Measurements from ENCODE around the gene ATE1.
"Not testable (repeated sequence)": the region's sequence is repeated elsewhere in the genome, so short reads cannot be mapped to it uniquely, and the experiment has no call there.

ATE1 gene

DNA sequence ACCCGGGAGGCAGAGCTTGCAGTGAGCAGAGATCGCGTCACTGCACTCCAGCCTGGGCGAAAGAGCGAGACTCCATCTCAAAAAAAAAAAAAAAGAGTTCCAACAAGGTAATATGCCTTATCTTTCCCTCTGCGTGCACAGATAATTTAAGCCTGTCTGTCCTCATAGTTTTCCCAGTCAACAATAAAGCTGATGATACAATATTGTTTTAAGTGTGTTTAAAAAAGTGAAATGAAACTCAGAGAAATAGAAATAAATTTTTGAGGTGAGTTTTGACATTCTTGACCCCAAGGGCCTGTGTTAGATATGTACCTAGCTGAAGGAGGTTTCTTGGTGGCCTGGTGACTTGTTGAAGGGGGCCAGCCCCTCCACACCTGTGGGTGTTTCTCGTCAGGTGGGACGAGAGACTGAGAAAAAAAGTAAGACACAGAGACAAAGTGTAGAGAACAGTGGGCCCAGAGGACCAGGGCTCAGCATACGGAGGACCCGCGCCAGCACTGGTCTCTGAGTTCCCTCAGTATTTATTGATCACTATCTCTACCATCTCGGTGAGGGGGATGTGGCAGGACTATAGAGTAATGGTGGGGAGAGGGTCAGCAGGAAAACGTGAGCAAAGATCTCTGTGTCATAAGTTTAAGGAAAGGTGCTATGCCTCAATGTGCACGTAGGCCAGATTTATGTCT is 1.9 kb upstream of the ATE1 start:
- DNase-seq (ENCODE audit: low read depth), result not testable (repeated sequence)

DNA sequence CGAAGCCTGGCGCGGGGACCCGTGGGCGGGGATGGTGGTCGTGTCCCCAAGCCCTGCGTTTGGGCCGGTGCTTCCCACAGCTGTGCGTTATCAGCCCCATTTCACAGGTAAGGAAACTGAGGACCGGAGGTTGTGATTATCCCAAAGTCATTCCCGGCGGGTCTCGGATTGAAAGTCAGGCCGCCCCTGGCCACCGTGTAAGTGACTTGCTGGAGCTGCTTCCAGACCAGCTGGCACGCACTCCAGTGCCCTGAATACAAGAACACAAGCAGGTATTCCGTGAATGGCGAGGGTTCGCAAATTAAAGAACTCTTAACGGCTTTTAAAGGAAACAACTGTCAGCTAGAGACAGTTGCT is 675 bp upstream of the ATE1 start:
- DNase-seq (ENCODE audit: low read depth), result no peak

DNA sequence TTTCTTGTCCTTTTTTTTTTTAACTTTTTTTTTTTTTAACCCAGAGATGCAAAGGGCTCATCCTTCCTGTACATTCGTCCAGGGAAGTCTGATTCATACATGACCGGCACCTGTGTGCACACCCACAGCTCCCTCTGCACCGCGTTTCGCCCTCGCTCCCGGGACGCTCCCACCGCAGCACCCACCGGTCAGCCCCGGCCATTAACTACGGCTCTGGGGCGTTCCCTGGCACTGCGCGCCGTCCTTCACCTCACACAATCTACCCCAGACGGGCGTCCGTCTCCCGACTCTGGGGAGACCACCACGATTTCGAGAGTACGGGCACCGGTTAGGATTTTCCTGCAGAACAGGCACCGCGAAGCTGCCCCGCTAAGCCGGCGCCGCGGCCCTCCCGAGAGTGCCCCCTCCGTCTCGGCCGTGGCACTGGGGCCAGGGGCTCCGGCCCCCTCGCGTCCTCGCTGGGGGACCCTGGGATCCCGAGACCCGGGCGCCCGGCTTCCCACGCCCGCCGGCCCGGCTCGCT is 452 bp downstream of the ATE1 start:
- DNase-seq (ENCODE audit: low read depth), result peak; percentile 2

DNA sequence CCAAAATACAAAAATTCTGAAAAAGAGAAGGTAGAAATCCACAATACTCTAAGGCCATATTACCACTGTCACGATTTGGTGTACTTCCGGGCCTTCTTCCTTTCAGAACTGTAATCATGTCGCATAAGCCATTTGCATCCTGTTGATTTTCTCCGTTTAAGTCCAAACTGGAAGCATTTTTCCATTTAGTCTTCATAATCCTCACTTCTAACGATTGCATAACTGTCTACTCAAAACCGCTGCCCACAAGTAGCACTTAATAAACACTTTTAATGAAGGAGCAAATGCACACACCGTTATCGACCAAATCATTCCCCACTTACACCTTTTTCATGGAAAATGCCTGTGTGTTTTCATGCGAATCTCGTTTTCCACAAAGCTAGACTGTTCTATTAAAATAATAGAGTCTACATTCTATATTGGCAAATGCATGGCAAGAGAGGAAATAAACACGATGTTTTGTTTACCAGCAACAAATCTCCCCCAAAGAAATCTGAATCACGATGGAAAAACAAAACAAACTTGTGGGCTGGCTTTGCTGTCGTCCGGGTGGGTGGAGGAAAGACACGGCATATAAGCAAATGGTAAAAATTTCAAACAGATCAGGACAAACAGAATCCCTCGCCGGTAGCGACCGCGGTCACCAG is 1.0 kb downstream of the ATE1 start:
- DNase-seq (ENCODE audit: low read depth), result no peak

DNA sequence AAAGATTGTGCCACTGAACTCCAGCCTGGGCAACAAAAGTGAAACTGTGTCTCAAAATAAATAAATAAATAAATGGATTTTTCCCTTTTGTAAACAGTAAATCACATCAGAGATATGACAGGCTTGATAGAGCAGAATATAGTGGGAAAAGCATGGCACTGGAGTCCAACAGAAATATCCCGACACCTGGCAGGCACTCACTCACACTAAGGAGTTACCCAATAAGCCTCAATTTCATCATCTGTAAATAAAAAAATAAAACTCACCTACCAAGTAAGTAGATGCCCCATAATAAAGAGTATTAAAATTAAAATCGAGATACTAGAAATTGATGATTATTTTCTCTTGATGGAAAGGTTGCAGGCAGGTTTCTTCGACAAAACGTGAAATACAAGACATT is 1.7 kb downstream of the ATE1 start:
- DNase-seq (ENCODE audit: low read depth), result no peak

DNA sequence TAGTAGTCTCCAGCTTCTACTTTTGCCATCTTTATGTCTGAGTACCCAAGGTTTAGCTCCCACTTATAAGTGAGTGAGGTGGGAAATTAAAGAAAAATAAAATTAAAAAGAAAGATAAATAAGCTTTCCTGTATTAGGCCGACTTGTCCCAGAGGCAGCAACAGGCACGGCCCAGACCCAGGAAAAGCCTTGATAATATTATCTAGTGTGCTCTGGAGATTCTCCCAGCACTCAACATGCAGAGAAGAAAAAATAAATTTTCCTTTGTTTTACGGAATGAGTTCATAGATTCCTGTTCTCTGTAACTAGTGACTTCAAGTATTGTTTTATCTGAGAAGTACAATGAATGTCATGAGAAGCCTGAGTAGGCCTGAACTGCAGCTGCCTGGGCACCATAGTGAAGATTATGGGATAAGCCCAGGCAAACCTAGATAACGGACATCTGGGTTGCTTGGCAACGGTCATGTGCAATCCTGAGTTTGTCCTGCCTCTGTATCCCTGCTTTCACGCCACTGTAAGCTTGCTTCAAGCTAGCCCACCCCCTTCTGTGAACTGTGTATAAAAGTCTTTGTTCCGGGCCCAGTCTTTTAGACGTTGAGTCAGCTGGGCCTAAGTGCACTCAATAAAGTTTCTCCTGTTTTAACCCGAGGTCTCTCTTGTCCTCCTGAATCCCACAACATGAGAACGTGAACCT is 6.4 kb downstream of the ATE1 start:
- no peak for DNase-seq (ENCODE audit: low read depth)

DNA sequence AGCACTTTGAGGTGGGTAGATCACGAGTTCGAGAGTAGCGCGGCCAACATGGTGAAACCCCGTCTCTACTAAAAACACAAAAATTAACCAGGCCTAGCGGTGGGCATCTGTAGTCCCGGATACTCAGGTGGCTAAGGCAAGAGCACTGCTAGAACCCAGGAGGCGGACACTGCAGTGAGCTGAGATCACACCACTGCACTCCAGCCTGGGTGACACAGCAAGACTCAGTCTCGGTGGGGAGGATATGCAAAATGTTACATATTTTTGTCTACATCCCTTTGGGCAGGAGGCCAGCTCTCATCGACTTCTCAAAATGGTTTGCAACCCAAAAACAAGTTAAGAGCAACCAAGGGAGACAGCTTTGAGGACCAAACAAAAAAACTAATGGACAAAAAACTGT is 8.2 kb downstream of the ATE1 start:
- DNase-seq (ENCODE audit: low read depth), result no peak

DNA sequence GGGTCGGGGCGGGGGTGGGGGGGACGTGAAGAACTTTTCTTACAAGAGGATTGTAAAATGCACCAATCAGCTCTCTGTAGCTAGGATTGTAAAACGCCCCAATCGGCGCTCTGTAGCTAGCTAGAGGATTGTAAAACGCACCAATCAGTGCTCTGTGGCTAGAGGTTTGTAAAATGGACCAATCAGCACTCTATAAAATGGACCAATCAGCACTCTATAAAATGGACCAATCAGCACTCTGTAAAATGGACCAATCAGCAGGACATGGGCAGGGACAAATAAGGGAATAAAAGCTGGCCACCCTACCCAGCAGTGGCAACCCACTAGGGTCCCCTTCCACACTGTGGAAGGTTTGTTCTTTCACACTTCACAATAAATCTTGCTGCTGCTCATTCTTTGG is 9.0 kb downstream of the ATE1 start:
- DNase-seq (ENCODE audit: low read depth), result not testable (repeated sequence)

DNA sequence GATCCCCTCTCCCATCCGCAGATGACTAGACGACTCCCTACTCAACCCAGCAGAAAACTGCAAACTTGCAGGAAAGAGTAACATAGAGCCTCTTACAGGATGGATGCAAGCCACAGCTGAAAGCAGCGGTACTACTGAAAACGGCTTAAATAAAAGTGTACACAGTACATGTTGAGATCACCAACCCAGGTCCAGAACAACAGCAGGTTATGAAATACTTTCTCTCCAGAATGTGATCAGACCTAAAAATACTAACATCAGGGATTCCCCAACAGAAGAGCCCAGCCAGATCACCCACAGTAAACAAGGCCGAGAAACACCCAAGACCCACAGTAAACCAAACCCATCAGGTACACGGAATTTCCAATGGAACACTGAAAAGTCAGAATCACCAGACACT is 13.2 kb downstream of the ATE1 start:
- no peak for DNase-seq (ENCODE audit: low read depth)

DNA sequence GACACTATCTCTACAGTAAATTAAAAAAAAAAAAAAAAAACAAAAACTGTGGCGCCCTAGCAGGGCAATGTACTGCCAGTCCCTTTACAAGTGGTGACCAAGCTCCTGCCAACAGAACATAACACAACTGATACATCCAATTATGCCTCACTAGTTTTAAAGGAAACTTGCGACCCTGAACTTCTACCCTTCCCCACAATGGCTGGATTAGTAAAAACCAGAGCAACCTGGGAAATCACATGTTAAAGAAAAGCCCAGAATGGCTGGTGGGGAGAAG is 16.5 kb downstream of the ATE1 start:
- no peak for DNase-seq (ENCODE audit: low read depth)

DNA sequence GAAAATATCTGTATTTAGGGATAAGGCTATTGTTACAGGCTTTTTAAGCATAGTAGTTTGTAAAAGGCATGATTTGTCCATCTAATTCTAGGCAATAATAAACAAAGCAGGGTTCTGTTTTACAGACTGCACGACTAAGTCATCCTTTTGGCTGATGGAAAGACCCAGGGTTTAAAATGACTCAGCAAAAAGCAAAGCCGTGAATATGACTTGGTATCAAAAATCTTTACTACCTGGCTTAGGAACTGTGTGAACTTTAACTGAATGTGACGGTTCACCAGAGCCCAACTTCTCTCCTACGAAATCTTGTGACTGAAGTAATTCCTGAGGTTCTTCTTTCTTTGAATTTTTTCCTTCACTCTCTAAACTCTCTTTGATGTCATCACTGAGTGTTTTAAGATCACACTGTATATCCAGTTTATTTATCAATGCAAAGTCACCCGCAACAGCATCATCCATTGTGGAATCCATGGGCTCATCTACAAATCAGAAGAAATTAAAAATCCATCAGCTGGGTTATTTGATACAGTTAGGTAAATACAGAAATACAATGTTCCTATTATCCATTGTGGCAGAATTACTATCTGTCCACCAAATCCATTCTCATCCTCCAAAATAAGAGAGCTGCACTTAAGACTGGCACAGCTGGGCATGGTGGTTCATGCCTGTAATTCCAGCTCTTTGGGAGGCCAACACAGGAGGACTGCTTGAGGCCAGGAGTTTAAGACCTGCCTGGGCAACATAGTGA is 17.0 kb downstream of the ATE1 start:
- DNase-seq (ENCODE audit: low read depth), result no peak

DNA sequence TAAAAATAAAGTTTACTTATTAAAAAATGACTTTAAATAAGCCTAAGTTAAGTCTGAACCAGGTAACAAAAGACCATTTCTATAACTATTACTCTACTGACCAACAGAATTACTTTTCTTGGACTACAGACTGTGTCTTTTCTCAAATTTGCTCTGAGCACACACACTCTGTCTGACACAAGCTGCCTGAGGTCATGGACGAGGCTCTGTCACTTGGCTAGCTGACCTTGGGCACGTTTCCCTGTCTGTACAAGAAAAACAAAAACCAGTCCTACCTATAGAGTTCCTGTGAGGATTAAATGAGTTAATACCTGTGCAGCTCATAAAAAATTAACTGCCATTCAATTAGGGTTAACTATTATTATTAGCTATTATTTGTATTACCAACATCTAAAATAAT is 22.9 kb downstream of the ATE1 start:
- DNase-seq (ENCODE audit: low read depth), result no peak

DNA sequence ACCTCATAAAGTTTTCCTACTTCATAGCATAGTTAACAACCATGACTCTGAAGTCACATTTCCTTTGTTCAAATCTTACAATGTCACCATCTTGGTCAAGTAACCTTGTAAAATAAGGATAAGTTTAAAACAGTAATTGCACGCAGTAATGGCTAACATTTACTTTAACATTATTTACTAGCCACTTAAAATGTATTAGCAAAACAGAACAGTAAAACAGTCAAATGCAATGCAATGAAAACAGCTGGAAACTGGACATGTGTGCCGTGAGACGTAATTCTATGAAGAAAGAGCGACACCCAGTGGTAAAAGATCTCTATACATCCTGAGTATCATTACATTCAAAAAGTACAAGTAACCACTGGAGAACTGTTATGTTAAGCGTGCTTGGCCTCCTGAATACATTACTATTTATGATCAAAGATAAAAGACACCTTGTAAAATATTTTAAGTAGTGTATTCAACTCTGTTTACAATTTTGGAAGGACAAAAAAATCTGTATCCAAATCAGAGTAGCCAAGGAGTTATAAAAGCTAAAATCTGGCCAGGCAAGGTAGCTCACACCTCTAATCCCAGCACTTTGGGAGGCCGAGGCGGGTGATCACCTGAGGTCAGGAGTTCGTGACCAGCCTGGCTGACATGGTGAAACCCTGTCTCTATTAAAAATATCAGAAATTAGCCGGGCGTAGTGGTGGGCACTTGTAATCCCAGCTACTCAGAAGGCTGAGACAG is 27.2 kb downstream of the ATE1 start:
- DNase-seq (ENCODE audit: low read depth), result no peak

DNA sequence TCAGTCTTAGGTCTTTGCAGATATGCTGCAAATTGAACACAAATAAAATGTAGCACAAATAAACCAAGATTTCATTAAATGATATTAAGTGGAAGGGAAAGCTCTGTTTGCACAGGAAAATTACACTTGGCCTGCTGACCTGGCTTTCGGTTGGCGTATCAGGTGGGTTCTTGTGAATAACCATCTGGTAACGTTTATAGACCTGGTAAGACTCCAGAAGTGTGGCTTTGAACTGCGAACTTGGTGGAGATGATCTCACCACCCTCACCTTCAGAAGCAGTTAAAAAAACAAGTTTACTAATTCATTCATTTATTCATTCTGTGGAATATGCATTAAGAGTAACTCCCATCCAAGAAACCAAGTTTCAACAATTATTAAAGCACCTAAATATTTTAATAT is 28.1 kb downstream of the ATE1 start:
- no peak for DNase-seq (ENCODE audit: low read depth)

DNA sequence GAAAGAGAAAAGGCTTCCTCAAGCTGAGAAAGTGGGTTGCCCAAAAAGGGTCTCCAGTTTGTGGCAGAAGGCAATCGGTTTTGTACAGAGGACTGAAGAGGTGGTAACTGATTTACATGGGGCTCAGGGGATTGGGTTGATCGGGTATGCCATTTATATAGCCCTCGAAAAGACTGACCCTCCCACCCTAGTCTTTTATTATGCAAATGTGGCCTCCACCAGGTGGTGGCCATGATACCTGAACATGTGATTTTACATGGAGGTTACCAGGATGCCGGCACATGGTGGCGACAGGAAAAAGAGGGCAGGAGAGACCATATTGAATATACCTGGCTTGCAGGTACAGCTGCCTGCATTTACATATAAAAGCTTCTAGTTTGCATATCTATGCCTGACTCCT is 36.7 kb downstream of the ATE1 start:
- DNase-seq (ENCODE audit: low read depth), result no peak

DNA sequence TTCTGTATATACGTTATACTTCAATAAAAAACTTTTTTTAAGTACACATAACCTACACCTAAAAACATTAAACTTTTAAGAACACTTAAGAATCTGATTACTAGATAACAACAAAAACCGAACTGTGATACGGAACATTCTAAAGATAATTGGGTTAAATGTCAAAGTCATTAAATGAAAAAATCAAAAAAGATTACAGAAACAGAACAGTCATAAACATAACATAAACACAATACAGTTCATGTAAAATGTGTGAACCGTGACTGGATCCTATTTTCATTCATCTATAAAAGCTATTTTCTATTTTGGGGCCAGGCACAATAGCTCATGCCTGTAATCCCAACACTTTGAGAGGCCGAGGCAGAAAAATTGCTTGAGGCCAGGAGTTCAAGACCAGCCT is 38.6 kb downstream of the ATE1 start:
- no peak for DNase-seq (ENCODE audit: low read depth)

DNA sequence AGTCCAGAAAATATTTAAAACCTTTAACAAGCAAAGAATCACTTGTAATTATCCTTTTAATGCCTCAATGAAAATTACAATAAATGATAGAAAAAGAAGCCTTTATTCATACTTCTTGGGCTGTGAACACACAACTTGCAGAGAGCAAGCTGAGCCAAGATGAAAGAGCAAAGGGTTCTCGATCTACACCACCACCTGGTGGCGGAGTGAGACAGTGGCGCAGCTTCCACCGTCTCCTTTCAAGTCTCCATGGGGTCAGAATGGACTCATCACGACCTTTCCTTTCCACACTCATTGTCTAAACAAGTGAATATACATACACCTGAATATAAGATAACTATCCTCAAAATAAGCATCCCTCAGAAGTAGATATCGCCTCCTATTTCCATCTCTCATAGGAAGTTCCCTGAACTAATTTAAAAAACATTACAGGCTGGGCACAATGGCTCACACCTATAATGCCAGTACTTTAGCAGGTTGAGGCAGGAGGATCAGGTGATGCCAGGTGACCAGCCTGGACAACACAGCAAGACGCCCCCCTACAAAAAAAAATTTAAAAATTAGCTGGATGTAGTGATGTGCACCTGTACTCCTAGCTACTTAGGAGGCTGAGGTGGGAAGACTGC is 40.7 kb downstream of the ATE1 start:
- no peak for DNase-seq (ENCODE audit: low read depth)

DNA sequence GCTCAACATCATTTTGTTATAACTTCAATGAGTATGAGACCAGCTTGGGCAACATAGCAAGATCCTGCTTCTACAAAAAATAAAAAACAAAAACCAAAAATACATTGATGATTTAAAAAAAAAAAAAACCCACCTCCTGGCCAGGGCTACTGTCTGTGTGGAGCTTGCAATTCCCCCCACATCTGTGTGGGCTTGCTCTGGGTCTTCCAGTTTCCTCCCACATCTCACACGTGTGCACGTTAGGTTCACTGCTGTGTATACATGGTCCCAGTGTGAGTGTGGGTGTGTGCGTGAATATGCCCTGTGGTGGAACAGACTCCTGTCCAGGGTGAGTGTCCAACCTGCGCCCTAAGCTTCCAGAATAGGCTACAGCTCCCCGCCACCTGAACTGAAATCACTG is 41.6 kb downstream of the ATE1 start:
- no peak for DNase-seq (ENCODE audit: low read depth)

DNA sequence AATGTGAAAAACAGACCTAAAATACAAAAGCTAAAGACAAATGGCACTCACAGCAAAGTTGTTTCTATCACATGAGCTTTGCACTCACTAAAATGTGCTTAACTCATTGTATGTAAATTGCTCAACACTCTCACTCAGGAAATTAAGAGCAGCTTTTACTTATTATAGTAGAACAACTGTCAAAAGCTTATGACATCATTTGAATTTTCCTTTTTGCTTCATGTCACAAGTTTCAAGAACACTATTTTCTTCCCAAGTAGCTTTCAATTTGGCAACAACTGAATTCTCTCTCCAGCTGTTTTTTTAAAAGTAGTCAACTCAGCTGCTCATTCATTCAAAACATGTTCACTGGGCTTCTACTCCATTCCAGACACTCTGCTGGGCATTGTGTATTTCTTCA is 46.9 kb downstream of the ATE1 start:
- no peak for DNase-seq (ENCODE audit: low read depth)

DNA sequence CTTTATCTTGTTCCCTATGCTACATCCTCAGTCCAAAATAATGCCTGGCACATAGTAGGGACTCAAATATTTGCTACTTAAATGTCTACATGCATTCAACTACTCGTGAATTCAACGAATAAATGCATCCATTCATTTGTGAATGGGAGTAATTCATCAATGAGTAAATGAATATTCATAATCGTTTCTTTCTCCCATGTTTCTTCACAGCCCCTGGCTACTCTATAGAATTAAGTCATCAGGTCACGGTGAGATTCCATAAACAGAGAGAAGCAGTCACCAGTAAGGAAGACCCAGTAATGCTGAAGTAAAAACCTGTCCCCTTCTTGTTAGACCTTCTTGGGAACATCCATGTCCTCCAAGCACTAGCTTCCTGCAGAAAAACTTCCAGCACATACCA is 48.4 kb downstream of the ATE1 start:
- DNase-seq (ENCODE audit: low read depth), result no peak

DNA sequence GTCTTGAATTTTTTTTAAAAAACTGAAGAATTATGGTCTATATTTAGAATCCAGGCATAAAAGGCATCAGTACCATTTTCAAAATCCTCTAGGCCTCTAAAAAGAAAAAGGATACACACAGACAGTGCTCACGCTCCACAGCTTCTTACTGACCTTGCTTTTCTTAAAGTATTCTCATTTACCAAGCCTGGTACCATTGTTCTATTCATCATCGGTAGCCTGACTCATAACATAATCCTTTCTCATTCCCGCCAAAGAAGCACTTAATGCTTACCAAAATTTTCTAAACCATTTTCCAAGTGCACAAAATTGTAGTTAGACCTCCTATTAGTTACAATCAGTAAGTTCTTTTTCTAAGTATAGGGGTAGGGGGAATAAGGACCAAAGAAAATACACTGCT is 54.6 kb downstream of the ATE1 start:
- no peak for DNase-seq (ENCODE audit: low read depth)

DNA sequence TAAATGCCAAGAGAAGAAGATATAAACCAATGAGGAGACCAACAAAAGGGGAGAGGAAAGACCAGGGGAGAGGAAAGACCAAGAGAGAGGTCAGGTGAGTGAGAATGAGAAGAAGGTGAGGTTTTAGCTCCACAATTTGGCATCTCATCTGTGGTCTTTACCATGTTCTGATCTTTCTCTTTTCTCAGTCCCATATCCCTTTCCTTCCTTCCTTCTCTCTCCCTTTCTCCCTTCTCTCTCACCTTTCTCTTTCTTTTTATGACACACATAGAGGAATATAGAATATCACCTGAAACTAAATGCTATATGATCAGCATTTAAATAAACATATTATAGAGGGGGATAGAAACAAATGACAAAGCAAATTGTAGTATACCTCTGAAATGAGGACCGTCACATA is 57.4 kb downstream of the ATE1 start:
- DNase-seq (ENCODE audit: low read depth), result no peak

Data from T-helper 22 cell (primary cell).